HepG2 (cell line): ENCODE measurements around the gene ITM2A.

Source experiments
- ADNP ChIP-seq: sonication (generic); formaldehyde crosslinking; IDR thresholded peaks from 2 replicates; pipeline ENCODE4 v1.4.0; 2020; ENCODE audit warnings: missing genetic modification reagents
- CHD2 ChIP-seq: IDR thresholded peaks from 2 replicates; pipeline ENCODE4 v1.6.1; 2011; ENCODE audit warnings: low read depth, low read length, improper control_type of control experiment
- GATAD2A ChIP-seq: IDR thresholded peaks from 2 replicates; pipeline ENCODE4 v1.6.1; 2016
- MAZ ChIP-seq, 2 experiments: sonication (generic) in 1 of 2; formaldehyde crosslinking in 1 of 2; IDR thresholded peaks; 2 replicates each; pipeline versions ENCODE4 v1.5.0 to v1.6.1; 2012 to 2020; ENCODE audit warnings: low read depth in 2 of 2, mild to moderate bottlenecking in 2 of 2, borderline replicate concordance in 1 of 2, improper control_type of control experiment in 1 of 2, low read length in 1 of 2, missing genetic modification reagents in 1 of 2, moderate library complexity in 1 of 2
- PBX2 ChIP-seq: IDR thresholded peaks from 2 replicates; pipeline ENCODE4 v1.6.1; 2016; ENCODE audit warnings: control low read depth
- PHB2 ChIP-seq: fragments of 450-650 bp; IDR thresholded peaks from 2 replicates; pipeline ENCODE4 v1.6.1; 2018; ENCODE audit not compliant: partially characterized antibody
- TF ChIP-seq, protein P1 (sequence below): sonication (generic); formaldehyde crosslinking; IDR thresholded peaks from 2 replicates; pipeline ENCODE4 v1.5.0; 2020; ENCODE audit warnings: mild to moderate bottlenecking, missing genetic modification reagents, moderate library complexity

- TF ChIP-seq PBX2 (CRISPR knock-in tag) (no peak), CHD2 (no peak), GATAD2A (no peak), ADNP (CRISPR knock-in tag) (no peak), PHB2 (no peak), MAZ (IDR thresholded peaks at IDR 0.05; ENCODE audit: borderline replicate concordance, low read depth, low read length) (no peak), MAZ (CRISPR knock-in tag; IDR thresholded peaks at IDR 0.05; ENCODE audit: low read depth) (no peak)
- TF ChIP-seq, protein P1, sequence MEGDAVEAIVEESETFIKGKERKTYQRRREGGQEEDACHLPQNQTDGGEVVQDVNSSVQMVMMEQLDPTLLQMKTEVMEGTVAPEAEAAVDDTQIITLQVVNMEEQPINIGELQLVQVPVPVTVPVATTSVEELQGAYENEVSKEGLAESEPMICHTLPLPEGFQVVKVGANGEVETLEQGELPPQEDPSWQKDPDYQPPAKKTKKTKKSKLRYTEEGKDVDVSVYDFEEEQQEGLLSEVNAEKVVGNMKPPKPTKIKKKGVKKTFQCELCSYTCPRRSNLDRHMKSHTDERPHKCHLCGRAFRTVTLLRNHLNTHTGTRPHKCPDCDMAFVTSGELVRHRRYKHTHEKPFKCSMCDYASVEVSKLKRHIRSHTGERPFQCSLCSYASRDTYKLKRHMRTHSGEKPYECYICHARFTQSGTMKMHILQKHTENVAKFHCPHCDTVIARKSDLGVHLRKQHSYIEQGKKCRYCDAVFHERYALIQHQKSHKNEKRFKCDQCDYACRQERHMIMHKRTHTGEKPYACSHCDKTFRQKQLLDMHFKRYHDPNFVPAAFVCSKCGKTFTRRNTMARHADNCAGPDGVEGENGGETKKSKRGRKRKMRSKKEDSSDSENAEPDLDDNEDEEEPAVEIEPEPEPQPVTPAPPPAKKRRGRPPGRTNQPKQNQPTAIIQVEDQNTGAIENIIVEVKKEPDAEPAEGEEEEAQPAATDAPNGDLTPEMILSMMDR (CRISPR knock-in tag): no peak
Observed at GRCh38 chrX:79412166-79412565, 45.0 kb upstream of the ITM2A start.
